IPS-18a (cell line): ENCODE data around the gene PTPRG.

Source experiments
- H3K27ac ChIP-seq: one replicate; pipeline ENCODE4 v1.5.1; 2013; ENCODE audit warnings: low read length
- H3K27me3 ChIP-seq: one replicate; pipeline ENCODE4 v1.6.1; 2013; ENCODE audit warnings: mild to moderate bottlenecking, low read length; ENCODE audit not compliant: control insufficient read depth, insufficient read depth
- H3K36me3 ChIP-seq: one replicate; pipeline ENCODE4 v1.6.1; 2013; ENCODE audit warnings: low read depth, low read length; ENCODE audit not compliant: control insufficient read depth
- H3K4me1 ChIP-seq: one replicate; pipeline ENCODE4 v1.6.1; 2013; ENCODE audit warnings: low read depth, low read length; ENCODE audit not compliant: control insufficient read depth
- H3K4me3 ChIP-seq: one replicate; pipeline ENCODE4 v1.5.1; 2013; ENCODE audit warnings: low read length
- H3K9ac ChIP-seq: one replicate; pipeline ENCODE4 v1.6.1; 2013; ENCODE audit warnings: mild to moderate bottlenecking, low read length, moderate library complexity
- H3K9me3 ChIP-seq: one replicate; pipeline ENCODE4 v1.6.1; 2013; ENCODE audit warnings: low read depth, low read length; ENCODE audit not compliant: control insufficient read depth

Gene PTPRG

DNA sequence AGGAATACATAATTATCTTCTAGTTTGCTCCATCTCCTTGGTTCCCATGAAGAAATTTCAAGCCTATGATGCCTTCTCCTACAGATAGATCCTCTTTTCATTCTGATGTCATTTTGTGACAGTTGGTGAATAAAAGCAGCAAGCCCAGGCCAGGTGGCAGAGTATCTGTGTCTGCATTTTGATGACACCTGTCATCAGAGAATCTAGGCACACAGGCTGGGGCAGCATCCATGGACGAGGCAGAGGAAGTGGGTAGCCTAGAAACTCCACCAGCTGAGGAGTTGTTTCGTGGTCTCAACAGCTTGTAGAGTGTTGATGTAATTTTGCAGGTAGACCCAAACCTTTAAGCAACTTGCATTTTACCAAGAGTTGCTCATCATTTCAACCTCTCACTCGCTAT lies 542.2 kb downstream of the PTPRG start:
- H3K27ac ChIP-seq, result no peak overlapping the region
- H3K4me1 ChIP-seq, result no peaks in the 10 kb centered on the region
- no peaks in the 10 kb centered on the region for H3K36me3 ChIP-seq
- no peaks in the 10 kb centered on the region for H3K27me3 ChIP-seq
- H3K9me3 ChIP-seq, result no peaks in the 10 kb centered on the region
- no peak overlapping the region for H3K9ac ChIP-seq
- no peak overlapping the region for H3K4me3 ChIP-seq

- Histone ChIP-seq H3K9me3 (no peaks in the 10 kb centered on the region), H3K4me3 (no peak overlapping the region), H3K9ac (no peak overlapping the region), H3K27me3 (no peaks in the 10 kb centered on the region), H3K27ac (no peak overlapping the region), H3K36me3 (no peaks in the 10 kb centered on the region), H3K4me1 (no peaks in the 10 kb centered on the region)
These were observed 548.2 kb downstream of the PTPRG start for GRCh38 chr3:62109534-62109933.

- Histone ChIP-seq H3K9me3 (no peaks in the 10 kb centered on the region), H3K27ac (no peak overlapping the region), H3K9ac (no peak overlapping the region), H3K4me1 (no peaks in the 10 kb centered on the region), H3K27me3 (no peaks in the 10 kb centered on the region), H3K4me3 (no peak overlapping the region), H3K36me3 (no peaks in the 10 kb centered on the region)
These were observed 549.3 kb downstream of the PTPRG start for GRCh38 chr3:62110443-62111225.

- H3K4me3 ChIP-seq, result no peak overlapping the region
- no peak overlapping the region for H3K27ac ChIP-seq
- no peaks in the 10 kb centered on the region for H3K36me3 ChIP-seq
- no peaks in the 10 kb centered on the region for H3K9me3 ChIP-seq
- H3K27me3 ChIP-seq, result no peaks in the 10 kb centered on the region
- H3K4me1 ChIP-seq, result no peaks in the 10 kb centered on the region
- no peak overlapping the region for H3K9ac ChIP-seq
These were observed 551.7 kb downstream of the PTPRG start for GRCh38 chr3:62113092-62113491.

DNA sequence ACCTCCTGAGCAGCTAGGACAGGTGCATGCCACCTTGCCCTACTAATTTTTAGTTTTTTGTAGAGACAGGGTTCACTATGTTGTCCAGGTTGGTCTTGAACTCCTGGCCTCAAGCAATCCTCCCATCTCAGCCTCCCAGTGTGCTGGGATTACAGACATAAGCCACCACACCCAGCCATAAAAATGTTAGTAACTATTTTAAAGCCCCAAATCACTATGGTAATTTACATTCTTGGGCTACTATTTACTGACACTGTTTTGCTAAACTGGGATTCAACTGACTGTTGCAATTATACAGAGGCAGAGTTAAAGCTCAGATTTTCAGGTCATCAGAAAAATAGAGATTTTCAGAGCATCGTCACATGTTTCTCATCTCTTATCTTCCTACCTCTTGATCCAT lies 553.4 kb downstream of the PTPRG start:
- Histone ChIP-seq H3K27ac (no peak overlapping the region), H3K36me3 (no peaks in the 10 kb centered on the region), H3K4me3 (no peak overlapping the region), H3K27me3 (no peaks in the 10 kb centered on the region), H3K9ac (no peak overlapping the region), H3K9me3 (no peaks in the 10 kb centered on the region), H3K4me1 (no peaks in the 10 kb centered on the region)

GRCh38 chr3:62117903-62118548 lies 556.7 kb downstream of the PTPRG start:
- H3K27me3 ChIP-seq, result no peaks in the 10 kb centered on the region
- H3K27ac ChIP-seq, result no peak overlapping the region
- no peaks in the 10 kb centered on the region for H3K4me1 ChIP-seq
- H3K9ac ChIP-seq, result no peak overlapping the region
- no peaks in the 10 kb centered on the region for H3K9me3 ChIP-seq
- H3K36me3 ChIP-seq, result no peaks in the 10 kb centered on the region
- H3K4me3 ChIP-seq, result no peak overlapping the region

GRCh38 chr3:62119139-62119538 lies 557.8 kb downstream of the PTPRG start:
- H3K27ac ChIP-seq, result no peak overlapping the region
- no peaks in the 10 kb centered on the region for H3K9me3 ChIP-seq
- H3K4me3 ChIP-seq, result no peak overlapping the region
- no peaks in the 10 kb centered on the region for H3K36me3 ChIP-seq
- H3K9ac ChIP-seq, result no peak overlapping the region
- H3K4me1 ChIP-seq, result no peaks in the 10 kb centered on the region
- H3K27me3 ChIP-seq, result no peaks in the 10 kb centered on the region

GRCh38 chr3:62122819-62123218 lies 561.4 kb downstream of the PTPRG start:
- H3K9me3 ChIP-seq, result no peaks in the 10 kb centered on the region
- no peaks in the 10 kb centered on the region for H3K27me3 ChIP-seq
- no peaks in the 10 kb centered on the region for H3K4me1 ChIP-seq
- no peak overlapping the region for H3K4me3 ChIP-seq
- H3K27ac ChIP-seq, result no peak overlapping the region
- H3K36me3 ChIP-seq, result no peaks in the 10 kb centered on the region
- no peak overlapping the region for H3K9ac ChIP-seq

GRCh38 chr3:62125380-62125779 lies 564.0 kb downstream of the PTPRG start:
- Histone ChIP-seq H3K27me3 (no peaks in the 10 kb centered on the region), H3K9ac (no peak overlapping the region), H3K4me1 (no peaks in the 10 kb centered on the region), H3K9me3 (no peaks in the 10 kb centered on the region), H3K27ac (no peak overlapping the region), H3K36me3 (no peaks in the 10 kb centered on the region), H3K4me3 (no peak overlapping the region)

DNA sequence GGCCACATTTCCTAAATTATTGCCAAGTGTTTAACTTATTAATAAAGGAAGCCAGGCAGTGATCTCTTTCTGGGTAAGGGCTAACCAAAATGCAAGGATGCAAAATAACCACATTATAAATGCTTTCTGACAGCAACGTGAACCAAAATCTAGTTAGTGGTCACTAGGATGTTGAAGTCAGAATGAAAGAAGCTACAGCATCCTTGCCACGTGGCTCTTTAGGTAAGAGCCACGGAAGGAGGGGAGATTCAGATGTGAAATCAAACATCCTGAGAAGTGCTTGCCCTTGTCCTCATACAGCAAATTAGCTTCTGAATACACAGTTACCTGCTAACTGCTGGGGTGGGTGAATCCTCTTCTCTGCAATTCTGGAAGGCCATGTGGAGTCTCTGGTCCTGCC lies 565.7 kb downstream of the PTPRG start:
- Histone ChIP-seq H3K4me3 (no peak overlapping the region), H3K36me3 (no peaks in the 10 kb centered on the region), H3K27me3 (no peaks in the 10 kb centered on the region), H3K27ac (no peak overlapping the region), H3K4me1 (no peaks in the 10 kb centered on the region), H3K9me3 (no peaks in the 10 kb centered on the region), H3K9ac (no peak overlapping the region)

DNA sequence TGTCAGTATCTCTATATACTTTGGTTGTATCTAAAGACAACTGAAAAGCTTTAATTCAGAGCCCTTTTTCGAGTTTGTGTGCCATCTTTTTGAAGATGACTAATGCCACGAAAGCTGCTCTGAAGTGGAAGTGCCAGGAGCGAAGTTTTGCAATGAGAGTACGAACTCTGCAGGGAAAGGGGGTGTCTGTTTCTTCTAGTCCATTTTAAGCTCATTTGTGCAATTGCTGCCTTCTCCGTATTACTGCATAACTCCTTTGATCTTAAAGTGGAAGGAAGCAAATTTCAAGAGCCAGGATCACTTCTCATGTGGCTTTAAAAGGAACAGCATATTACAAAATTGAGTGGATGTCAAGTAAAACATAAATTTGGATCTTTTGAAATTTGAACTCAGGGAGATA lies 566.7 kb downstream of the PTPRG start:
- Histone ChIP-seq H3K36me3 (no peaks in the 10 kb centered on the region), H3K27me3 (no peaks in the 10 kb centered on the region), H3K4me1 (no peaks in the 10 kb centered on the region), H3K4me3 (no peak overlapping the region), H3K27ac (no peak overlapping the region), H3K9me3 (no peaks in the 10 kb centered on the region), H3K9ac (no peak overlapping the region)

DNA sequence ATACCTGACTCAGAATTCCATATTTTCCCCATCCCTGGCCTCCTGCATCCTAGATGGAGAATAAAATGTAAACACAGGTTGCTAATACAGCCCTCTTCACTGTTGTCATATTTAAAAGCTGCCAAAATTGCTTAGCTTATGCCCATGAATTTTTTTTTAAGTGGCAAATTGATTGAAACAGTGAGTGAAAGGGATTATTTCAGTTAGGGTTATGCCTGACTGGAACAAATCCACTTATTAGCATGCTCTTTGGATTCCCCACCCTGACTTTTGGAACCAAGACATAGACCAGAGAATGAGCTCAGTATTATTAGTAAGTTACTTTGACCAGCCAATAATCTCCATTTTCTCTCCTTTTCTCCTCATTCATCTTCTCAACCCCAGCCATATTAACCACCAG lies 567.3 kb downstream of the PTPRG start:
- Histone ChIP-seq H3K4me3 (no peak overlapping the region), H3K9ac (no peak overlapping the region), H3K4me1 (no peaks in the 10 kb centered on the region), H3K27me3 (no peaks in the 10 kb centered on the region), H3K9me3 (no peaks in the 10 kb centered on the region), H3K36me3 (no peaks in the 10 kb centered on the region), H3K27ac (no peak overlapping the region)
